Cardiac fibroblast (primary cell): ENCODE measurements around the gene COL23A1.

ENCODE experiments used
- DNase-seq, 2 donors: peaks; one replicate each; pipeline versions ENCODE4 v3.0.0 to v3.0.0-alpha.2; 2010; ENCODE audit warnings: low read depth in 2 of 2
- H3K4me3 ChIP-seq, 2 donors: replicated peaks in 1 of 2; 1 replicate in 1 of 2; 2 replicates in 1 of 2; pipeline ENCODE4 v1.5.1; 2011; ENCODE audit warnings: low read depth in 2 of 2, low read length in 2 of 2, mild to moderate bottlenecking in 2 of 2, moderate library complexity in 1 of 2
- CTCF ChIP-seq: IDR thresholded peaks from one replicate; pipeline ENCODE4 v1.5.1; 2011; ENCODE audit warnings: low read depth, mild to moderate bottlenecking, low read length, inconsistent platforms

Gene COL23A1

DNA sequence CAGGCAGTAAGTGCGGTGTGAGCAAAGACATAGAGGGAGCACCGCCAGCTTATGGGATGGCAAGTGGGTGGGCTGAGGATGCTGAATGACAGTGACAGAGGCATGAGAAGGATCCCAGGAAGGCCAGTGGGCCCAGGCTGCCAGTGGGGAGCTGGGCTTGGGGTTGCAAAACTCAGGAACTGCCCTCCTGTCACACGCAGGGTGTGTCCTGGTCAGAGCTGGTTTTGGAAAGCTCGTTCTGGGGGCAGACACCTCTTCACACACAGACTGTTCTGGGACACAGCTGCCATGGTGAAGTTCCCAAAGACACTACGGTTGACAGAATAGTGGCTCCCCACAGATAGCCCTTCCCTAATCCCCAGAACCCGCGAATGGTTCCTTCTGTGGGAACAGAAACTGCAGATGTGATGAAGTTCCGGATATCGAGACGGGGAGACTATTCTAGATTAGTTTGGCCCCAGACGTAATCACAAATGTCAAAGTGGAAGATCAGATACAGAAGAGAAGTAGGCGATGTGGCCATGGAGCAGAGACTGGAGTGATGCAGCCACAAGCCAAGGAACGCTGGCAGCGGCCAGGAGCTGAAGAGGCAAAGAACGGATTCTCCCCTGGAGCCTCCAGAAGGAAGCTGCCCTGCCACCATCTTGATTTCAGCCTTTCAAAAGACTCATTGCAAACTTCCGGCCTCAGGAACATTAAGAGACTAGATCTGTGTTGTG lies 159.0 kb downstream of the COL23A1 start:
- TF ChIP-seq CTCF, result no peak
- no peak for DNase-seq

GRCh38 chr5:178430186-178431062 lies 159.8 kb downstream of the COL23A1 start:
- TF ChIP-seq CTCF, result no peak
- no peak for DNase-seq
- no peak overlapping the region for H3K4me3 ChIP-seq

More for the DNA sequence above, 159.0 kb downstream of the COL23A1 start:
- no peak overlapping the region for H3K4me3 ChIP-seq

DNA sequence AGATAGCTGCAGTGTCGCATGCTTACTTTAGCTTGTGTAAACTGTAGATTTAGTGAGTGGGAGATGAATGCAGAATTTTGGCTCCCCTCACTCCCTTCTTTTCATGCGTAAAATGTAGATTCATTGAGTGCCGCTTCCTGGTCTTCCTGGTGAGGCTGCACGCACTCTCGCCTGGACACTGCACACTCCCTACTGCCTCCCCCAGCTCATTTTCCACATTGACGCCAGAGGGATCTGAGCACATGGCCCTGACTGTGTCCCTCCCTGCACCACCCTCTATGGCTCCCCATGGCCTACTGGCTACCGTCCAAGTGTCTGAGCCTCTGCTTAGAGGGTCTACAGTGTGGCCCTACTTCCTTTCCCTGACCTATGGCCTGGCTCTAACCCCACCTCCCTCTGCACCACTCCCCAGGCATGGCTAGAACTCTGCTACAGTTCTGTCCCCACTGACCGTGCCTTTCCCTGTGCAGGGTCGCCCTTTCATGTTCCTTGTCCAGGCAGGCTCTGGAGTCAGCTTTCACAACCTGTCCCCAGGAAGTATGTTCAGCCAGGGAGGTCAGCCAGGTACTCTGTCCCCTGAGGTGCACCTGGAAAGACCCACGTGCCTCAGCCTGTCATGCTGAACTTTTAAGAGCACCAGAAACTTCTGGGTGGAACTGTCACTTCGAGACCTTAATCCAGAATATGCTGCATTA lies 160.6 kb downstream of the COL23A1 start:
- no peak overlapping the region for H3K4me3 ChIP-seq
- DNase-seq, result no peak
- TF ChIP-seq CTCF, result no peak

DNA sequence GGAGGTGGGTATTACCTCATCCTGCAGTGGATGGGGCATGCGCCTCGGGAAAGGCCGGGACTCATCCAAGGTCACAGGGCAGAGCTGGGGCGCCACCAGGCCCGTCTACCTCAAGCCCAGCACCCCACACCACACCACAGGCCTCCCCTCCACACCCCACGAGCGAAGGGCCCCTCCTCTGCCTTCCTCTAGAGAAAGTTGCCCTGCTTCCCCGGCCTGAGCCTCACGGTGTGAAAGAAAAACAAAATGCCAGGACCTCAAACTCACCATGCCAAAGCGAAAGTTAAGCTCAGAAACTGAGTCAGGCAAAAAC lies 161.1 kb downstream of the COL23A1 start:
- no peak for TF ChIP-seq CTCF
- no peak overlapping the region for H3K4me3 ChIP-seq
- DNase-seq, result no peak

GRCh38 chr5:178428341-178429155 lies 161.6 kb downstream of the COL23A1 start:
- no peak overlapping the region for H3K4me3 ChIP-seq
- no peak for DNase-seq
- TF ChIP-seq CTCF, result no peak

GRCh38 chr5:178427576-178428197 lies 162.5 kb downstream of the COL23A1 start:
- no peak overlapping the region for H3K4me3 ChIP-seq
- no peak for TF ChIP-seq CTCF
- DNase-seq, result no peak
